ENCODE data around the gene ORM2.

ORM2 gene

GRCh38 chr9:114294664-114295063 lies 35.0 kb upstream of the ORM2 start:
- no peak for DNase-seq (ENCODE audit: low read depth in 2 of 2)

GRCh38 chr9:114296338-114296737 lies 33.3 kb upstream of the ORM2 start:
- no peak for DNase-seq (ENCODE audit: low read depth in 2 of 2)

GRCh38 chr9:114299286-114300152 lies 30.1 kb upstream of the ORM2 start:
- DNase-seq (ENCODE audit: low read depth in 2 of 2) = no peak

GRCh38 chr9:114300153-114300845 lies 29.4 kb upstream of the ORM2 start:
- no peak for DNase-seq (ENCODE audit: low read depth in 2 of 2)

GRCh38 chr9:114300846-114301797 lies 28.5 kb upstream of the ORM2 start:
- DNase-seq (ENCODE audit: low read depth in 2 of 2) = no peak

GRCh38 chr9:114301798-114302565 lies 27.7 kb upstream of the ORM2 start:
- no peak for DNase-seq (ENCODE audit: low read depth in 2 of 2)

GRCh38 chr9:114302727-114303126 lies 26.9 kb upstream of the ORM2 start:
- DNase-seq (ENCODE audit: low read depth in 2 of 2) = no peak

- DNase-seq (ENCODE audit: low read depth in 2 of 2) = no peak
Measured at GRCh38 chr9:114303571-114303970, 26.1 kb upstream of the ORM2 start.

GRCh38 chr9:114303977-114304376 lies 25.7 kb upstream of the ORM2 start:
- no peak for DNase-seq (ENCODE audit: low read depth in 2 of 2)

GRCh38 chr9:114304416-114305188 lies 25.1 kb upstream of the ORM2 start:
- DNase-seq (ENCODE audit: low read depth in 2 of 2) = no peak

GRCh38 chr9:114307899-114308267 lies 21.8 kb upstream of the ORM2 start:
- no peak for DNase-seq (ENCODE audit: low read depth in 2 of 2)

- DNase-seq (ENCODE audit: low read depth in 2 of 2) = no peak
Measured at GRCh38 chr9:114308361-114308950, 21.2 kb upstream of the ORM2 start.

GRCh38 chr9:114309096-114309495 lies 20.6 kb upstream of the ORM2 start:
- DNase-seq (ENCODE audit: low read depth in 2 of 2) = no peak

GRCh38 chr9:114310471-114311450 lies 18.9 kb upstream of the ORM2 start:
- no peak for DNase-seq (ENCODE audit: low read depth in 2 of 2)

- no peak for DNase-seq (ENCODE audit: low read depth in 2 of 2)
Measured at GRCh38 chr9:114311571-114312512, 17.8 kb upstream of the ORM2 start.

- DNase-seq (ENCODE audit: low read depth in 2 of 2) = no peak
Measured at GRCh38 chr9:114312513-114312875, 17.2 kb upstream of the ORM2 start.

- DNase-seq (ENCODE audit: low read depth in 2 of 2) = no peak
Measured at GRCh38 chr9:114313186-114313585, 16.5 kb upstream of the ORM2 start.
